Measurements from ENCODE around the gene PLEKHM1.
"Not testable (repeated sequence)": the region's sequence is repeated elsewhere in the genome, so short reads cannot be mapped to it uniquely, and the experiment has no call there.

Gene PLEKHM1

DNA sequence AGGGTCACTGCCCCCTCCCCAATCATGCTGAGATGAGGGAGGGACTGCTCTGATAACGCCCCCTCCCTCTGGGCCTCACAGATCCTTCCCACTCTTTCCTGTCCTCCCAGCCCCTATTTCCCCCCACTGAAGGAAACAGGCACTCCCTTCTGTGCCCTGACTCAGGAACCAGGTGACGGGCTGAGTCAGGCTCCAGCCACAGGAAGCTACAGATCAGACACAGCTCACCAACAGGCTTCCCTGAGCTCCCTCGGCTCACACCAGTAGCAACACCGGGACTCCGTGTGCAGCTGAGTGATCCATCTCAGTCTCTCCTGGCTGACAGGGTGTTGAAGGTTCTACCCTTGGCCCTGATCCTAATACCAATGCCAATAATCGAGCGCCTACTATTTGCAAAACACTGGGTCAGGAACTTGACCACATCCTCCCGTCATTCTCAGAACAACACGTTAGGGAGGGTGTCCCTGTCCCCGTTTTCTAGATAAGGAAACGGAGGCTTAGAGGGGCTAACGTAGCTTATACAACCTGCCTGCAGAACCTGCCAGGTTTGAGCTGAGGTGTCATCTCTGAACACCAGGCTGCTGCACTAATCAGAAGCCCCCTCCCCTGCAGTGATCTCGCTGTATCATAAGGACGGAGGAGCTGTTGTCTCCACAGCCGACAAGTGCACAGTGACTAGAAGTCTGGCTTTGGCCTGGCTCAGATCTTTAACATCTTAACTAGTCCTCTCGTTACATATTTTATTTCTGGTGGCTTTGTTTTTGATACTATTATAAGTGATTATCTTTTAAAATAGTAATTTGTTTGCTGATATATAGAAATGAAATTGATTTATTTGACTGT is 44.4 kb downstream of the PLEKHM1 start:
- H3K9ac ChIP-seq (ENCODE audit: low read length); H3K27me3 ChIP-seq (ENCODE audit: control insufficient read depth, insufficient read depth, low read length); H3K4me3 ChIP-seq (ENCODE audit: low read length); H3K9me3 ChIP-seq (ENCODE audit: control insufficient read depth, low read length); H3K36me3 ChIP-seq (ENCODE audit: control insufficient read depth, insufficient read depth, low read length): not testable (repeated sequence)
- peaks cover 14% of the 10 kb centered on the region for H3K4me1 ChIP-seq (ENCODE audit: control insufficient read depth, insufficient read depth, low read length)

DNA sequence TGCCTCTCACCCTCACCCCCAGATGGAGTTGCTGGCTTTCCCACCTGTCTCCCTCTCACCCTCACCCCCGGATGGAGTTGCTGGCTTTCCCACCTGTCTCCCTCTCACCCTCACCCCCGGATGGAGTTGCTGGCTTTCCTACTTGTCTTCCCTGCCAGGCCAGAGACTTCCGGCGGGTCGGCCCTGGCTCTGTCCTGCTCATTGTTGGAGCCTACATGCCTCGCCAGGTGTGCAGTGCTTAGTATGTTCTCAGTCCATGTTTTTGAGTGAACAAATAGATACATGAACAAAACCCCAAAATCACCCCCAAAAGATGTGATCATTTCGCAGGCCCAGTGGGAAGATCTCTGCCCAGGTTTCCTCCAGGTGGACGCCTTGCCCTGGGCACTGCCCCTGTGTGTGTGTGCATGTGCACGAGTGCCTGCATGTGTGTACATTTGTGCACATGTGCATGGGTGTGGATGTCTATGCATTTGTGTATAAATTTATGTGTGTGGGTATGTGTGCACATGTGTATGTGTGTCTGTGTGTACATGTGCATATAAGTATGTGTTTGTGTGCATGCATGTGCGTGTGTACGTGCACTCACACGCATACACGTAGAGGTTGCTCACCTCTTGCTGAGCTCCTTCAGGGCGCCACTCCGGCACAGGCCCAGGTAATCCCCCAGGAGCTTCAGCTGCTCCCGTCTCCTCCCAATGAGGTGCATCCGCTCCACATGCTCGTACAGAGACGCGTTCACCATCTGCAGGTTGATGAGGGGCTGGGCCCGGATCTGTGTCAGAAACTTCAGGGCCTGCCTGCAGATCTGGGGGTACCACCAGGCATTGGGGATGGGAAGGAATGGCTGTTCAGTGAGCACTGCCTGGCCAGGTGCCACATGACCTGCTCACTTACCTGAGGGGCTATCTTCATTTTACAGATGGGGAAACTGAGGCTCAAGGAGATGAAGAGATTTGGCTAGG is 45.4 kb downstream of the PLEKHM1 start:
- H3K36me3 ChIP-seq (ENCODE audit: control insufficient read depth, insufficient read depth, low read length); H3K4me3 ChIP-seq (ENCODE audit: low read length); H3K9ac ChIP-seq (ENCODE audit: low read length); H3K9me3 ChIP-seq (ENCODE audit: control insufficient read depth, low read length); H3K27me3 ChIP-seq (ENCODE audit: control insufficient read depth, insufficient read depth, low read length): not testable (repeated sequence)
- peaks cover 20% of the 10 kb centered on the region for H3K4me1 ChIP-seq (ENCODE audit: control insufficient read depth, insufficient read depth, low read length)

DNA sequence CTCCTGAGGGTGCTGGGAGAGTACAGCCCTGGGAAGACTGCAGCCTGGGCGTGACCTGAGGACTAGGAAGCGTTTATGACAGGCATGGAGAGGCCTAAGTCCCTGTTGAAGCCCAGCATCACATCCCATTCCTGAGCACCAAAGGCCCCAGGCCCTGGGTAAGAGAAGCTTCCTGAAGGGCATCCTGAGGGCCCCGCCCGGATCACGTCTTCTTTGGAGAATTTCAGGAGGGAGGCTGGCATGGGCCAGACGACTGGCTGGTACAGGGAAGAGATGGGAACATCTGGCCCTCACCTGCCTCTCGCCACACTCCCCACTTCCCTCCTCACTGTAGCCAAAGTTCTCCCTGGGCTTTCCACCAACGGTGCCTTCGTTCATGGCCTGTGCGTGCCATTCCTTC is 46.2 kb downstream of the PLEKHM1 start:
- not testable (repeated sequence) for H3K9ac ChIP-seq (ENCODE audit: low read length); H3K4me3 ChIP-seq (ENCODE audit: low read length); H3K9me3 ChIP-seq (ENCODE audit: control insufficient read depth, low read length); H3K36me3 ChIP-seq (ENCODE audit: control insufficient read depth, insufficient read depth, low read length); H3K27me3 ChIP-seq (ENCODE audit: control insufficient read depth, insufficient read depth, low read length)
- peaks cover 28% of the 10 kb centered on the region for H3K4me1 ChIP-seq (ENCODE audit: control insufficient read depth, insufficient read depth, low read length)

DNA sequence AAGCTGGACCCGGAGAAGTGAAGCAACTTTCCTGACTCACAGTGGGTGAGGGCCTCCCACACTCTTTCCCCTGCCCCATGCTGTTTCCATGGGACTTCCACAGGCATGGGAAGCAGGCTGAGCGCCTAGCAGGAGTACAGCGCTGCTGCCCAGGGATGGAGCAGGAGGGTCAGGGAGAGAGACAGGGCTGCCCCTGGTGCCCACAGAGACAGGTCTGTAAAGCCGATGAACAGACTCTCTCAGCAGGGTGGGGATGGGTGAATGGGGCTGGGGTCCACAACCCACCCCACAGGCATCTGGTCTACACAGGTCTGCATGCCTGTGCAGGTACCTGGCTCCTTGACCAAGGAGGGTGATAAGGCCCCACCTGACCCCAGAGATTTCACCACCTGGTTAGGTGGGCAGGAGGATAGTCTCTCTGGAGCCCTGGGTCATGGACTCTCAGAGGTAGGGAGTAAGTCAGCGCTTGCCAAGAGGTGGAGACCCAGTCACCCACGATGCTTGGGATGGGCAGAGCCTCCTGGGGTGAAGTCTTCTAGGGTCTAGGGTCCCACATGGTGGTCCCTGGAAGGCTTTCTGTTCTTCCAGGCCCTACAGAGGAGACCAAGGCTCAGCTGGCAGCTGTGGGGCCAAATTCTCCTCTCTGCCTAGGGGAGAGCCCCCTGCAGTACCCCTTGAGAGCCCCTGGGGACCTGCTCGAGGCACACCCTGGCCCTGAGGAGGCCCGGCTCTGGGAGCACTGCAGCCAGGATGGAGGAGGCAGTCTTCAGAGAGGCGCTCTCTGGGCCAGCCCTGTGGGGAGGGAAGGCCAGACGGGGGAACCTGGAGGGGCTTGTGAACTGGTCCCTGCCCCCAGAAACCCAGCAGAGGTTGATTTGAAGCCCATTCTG is 46.9 kb downstream of the PLEKHM1 start:
- H3K9me3 ChIP-seq (ENCODE audit: control insufficient read depth, low read length); H3K27me3 ChIP-seq (ENCODE audit: control insufficient read depth, insufficient read depth, low read length); H3K9ac ChIP-seq (ENCODE audit: low read length); H3K4me3 ChIP-seq (ENCODE audit: low read length); H3K36me3 ChIP-seq (ENCODE audit: control insufficient read depth, insufficient read depth, low read length): not testable (repeated sequence)
- peaks cover 28% of the 10 kb centered on the region for H3K4me1 ChIP-seq (ENCODE audit: control insufficient read depth, insufficient read depth, low read length)

DNA sequence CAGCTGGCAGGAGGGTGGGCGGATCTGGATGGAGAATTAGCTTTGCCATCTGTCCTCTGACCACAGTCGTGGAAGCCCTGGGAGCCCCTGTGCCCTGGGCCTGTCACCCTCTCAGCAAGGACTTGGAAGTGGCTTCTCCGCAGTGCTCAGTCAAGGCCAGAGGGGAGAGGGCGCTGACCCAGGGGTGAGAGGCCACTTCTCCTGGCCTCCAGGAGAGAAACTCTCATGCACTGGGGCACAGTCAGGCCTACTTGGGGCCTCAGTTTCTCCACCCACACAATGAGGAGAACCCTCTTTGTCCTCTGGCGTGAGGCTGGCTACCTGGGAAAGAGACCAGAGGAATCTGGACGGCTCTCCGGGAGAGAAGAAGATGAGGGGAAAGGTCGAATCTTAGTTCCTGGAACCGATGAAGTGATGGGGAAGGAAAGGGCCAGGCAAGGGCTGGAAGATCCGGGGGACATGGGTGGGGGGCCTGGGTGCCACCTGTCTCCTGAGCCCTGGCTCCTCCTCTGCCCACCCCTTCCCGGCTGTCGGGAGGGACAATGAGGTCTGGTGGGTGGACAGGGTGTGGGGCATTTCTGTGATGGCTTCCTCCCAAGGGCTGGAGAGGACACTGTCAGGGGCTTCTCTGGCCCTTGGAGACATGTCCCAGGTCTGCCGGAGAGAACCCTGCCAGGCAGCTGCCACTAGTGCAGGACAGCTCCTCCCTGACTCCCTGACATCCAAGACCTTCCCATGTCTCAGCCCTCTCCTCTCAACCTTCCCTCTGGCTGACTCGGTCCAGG is 48.8 kb downstream of the PLEKHM1 start:
- no peak overlapping the region for H3K4me3 ChIP-seq (ENCODE audit: low read length)
- no peaks in the 10 kb centered on the region for H3K9me3 ChIP-seq (ENCODE audit: control insufficient read depth, low read length)
- peaks cover 19% of the 10 kb centered on the region for H3K4me1 ChIP-seq (ENCODE audit: control insufficient read depth, insufficient read depth, low read length)
- H3K9ac ChIP-seq (ENCODE audit: low read length), result no peak overlapping the region
- H3K36me3 ChIP-seq (ENCODE audit: control insufficient read depth, insufficient read depth, low read length), result no peaks in the 10 kb centered on the region
- no peaks in the 10 kb centered on the region for H3K27me3 ChIP-seq (ENCODE audit: control insufficient read depth, insufficient read depth, low read length)

DNA sequence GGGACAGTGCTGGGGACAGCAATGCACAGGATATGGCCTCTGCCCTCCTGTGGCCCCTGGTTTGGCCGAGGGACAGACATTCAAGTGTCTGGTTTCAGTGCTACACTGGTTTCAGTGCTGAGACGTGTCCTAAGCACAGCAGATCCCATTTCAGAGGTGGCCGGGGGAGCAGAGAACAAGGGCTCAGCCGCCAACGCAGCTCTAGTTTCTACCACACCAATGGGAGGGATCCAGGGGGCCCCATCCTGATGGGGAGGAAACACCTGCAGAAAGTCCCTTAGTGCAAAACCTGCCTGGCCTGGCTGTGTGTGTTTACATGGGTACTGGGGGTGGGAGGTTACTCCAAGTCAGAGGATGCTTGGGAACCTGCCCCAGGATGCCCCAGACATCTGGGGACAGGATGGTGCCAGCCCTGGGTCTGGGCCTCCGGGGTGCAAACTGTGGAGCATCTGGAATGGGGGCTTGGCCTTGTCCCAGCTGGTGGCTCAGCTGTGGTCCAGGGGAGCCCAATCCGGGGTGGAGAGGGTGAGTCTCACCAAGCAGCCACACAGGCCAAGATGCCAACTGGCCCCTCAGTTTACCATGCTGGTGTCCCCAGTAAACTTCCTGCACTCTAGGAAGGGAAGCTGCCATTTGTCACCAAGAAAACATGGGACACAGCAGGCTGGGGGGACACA is 49.5 kb downstream of the PLEKHM1 start:
- not testable (repeated sequence) for H3K9ac ChIP-seq (ENCODE audit: low read length); H3K4me3 ChIP-seq (ENCODE audit: low read length); H3K36me3 ChIP-seq (ENCODE audit: control insufficient read depth, insufficient read depth, low read length); H3K27me3 ChIP-seq (ENCODE audit: control insufficient read depth, insufficient read depth, low read length); H3K9me3 ChIP-seq (ENCODE audit: control insufficient read depth, low read length)
- H3K4me1 ChIP-seq (ENCODE audit: control insufficient read depth, insufficient read depth, low read length), result peaks cover 16% of the 10 kb centered on the region

DNA sequence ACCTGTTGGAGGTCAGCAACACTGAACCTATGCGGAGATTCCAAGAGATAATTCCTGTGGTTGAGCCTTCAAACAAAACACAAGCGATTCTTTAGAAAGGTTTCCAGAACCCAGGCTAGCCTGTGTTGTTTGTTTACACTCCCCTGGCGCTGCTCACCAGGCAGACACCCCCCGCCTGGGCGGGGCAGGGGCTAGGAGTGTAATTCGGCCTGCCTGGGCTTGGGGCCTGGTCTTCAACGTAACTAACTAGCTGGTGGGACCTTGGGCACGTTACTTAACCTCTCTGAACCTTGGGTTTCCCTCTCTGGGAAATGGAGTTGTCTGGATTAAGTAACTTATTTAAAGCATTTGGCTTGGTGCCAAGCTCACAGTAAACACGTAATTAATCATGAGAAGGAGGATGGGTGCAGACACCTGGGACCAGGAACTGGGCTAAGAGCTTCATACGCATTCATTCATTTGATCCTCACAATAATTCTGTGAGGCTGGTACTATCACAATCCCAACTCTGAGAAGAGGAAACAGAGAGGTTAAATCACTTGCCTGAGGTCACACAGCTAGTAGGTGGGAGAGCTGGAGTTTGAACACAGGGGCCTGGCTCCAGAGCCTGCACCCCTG is 50.3 kb downstream of the PLEKHM1 start:
- Histone ChIP-seq H3K36me3 (ENCODE audit: control insufficient read depth, insufficient read depth, low read length) (no peaks in the 10 kb centered on the region), H3K27me3 (ENCODE audit: control insufficient read depth, insufficient read depth, low read length) (no peaks in the 10 kb centered on the region), H3K4me3 (ENCODE audit: low read length) (no peak overlapping the region), H3K9ac (ENCODE audit: low read length) (no peak overlapping the region), H3K4me1 (ENCODE audit: control insufficient read depth, insufficient read depth, low read length) (peaks cover 15% of the 10 kb centered on the region), H3K9me3 (ENCODE audit: control insufficient read depth, low read length) (no peaks in the 10 kb centered on the region)

DNA sequence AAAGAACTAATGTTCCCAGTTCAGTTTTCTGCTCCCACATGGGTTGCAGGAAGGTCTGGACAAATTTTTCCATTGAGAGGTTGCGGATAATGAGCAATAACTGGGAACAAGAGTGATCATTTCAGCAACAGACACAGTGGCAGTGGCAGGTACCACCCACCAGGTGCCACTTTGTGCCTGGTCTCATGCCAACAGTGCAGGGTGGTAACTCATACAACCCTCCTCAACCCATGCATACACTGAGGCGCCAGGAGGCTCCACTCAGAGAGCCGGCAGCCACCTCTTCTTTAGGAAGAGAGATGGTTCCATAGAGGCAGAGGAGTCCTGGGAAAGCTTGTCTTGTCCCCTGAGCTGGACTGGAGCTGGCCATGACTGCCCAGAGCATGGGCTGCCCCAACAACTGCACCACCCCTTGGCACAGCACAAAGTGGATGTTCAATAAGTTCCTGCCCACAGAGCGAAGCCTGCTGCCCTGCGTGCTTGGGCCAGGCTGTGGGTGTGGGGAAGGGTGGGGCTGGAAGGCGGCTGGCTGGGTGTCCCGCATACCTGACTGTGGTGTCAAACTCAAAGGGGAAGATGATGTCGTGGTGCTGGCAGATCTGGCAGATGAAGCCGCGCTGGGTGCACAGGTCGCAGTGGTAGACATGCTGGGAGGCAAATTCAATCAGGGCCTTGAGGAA is 51.5 kb downstream of the PLEKHM1 start:
- H3K4me1 ChIP-seq (ENCODE audit: control insufficient read depth, insufficient read depth, low read length), result peaks cover 15% of the 10 kb centered on the region
- no peaks in the 10 kb centered on the region for H3K36me3 ChIP-seq (ENCODE audit: control insufficient read depth, insufficient read depth, low read length)
- H3K4me3 ChIP-seq (ENCODE audit: low read length), result no peak overlapping the region
- H3K9me3 ChIP-seq (ENCODE audit: control insufficient read depth, low read length), result no peaks in the 10 kb centered on the region
- H3K9ac ChIP-seq (ENCODE audit: low read length), result no peak overlapping the region
- no peaks in the 10 kb centered on the region for H3K27me3 ChIP-seq (ENCODE audit: control insufficient read depth, insufficient read depth, low read length)

DNA sequence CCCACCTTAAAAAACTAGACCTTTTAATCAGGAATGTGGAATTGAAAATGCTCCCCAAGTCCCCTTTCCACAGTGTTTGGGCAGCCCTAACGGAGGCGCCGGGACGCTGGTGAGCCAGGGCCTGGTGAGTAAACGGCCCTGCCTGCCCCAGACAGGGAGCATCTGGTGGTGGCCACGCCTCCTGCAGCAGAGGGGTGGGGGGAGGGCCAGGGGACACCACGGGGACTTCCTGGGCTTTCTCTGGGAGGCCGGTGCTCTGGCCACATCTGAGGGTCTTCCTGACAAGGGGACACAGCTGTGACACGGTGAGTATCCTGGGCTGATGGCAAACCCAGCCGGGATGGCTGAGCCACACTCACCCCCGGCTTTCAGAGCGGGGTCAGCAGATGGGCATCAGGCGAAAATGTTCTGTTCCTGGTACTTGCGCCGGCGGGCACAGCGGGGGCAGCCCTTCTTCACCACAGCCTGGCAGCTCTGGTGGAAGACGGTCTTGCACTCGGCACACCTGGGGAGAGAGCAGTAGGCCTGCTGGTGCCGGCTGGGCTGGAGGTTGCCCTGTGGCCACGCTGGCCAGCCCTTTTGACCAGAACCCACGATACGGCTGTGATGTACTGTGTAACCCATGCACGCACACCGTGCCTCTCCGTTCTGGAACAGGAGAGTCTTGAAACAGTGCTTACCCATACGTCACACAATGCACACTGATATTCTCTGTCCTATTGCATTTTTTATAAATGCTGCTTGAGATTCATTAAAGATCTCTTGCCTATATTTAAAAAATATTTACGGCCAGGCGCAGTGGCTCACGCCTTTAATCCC is 52.8 kb downstream of the PLEKHM1 start:
- Histone ChIP-seq H3K36me3 (ENCODE audit: control insufficient read depth, insufficient read depth, low read length) (no peaks in the 10 kb centered on the region), H3K9me3 (ENCODE audit: control insufficient read depth, low read length) (no peaks in the 10 kb centered on the region), H3K4me3 (ENCODE audit: low read length) (no peak overlapping the region), H3K4me1 (ENCODE audit: control insufficient read depth, insufficient read depth, low read length) (peaks cover 15% of the 10 kb centered on the region), H3K9ac (ENCODE audit: low read length) (no peak overlapping the region), H3K27me3 (ENCODE audit: control insufficient read depth, insufficient read depth, low read length) (no peaks in the 10 kb centered on the region)
